Left lung (tissue), 10 donors: ENCODE data around the gene SAPCD2. TPM values are rescaled to one million over a fixed set of nuclear protein-coding genes. Genes with fewer than 3 reads are reported as not detected.

Experiments used
- ATAC-seq: fragments of 200-7000 bp; cut with Tn5 transposase; one replicate; pipeline ENCODE4 v1.9.1; 2020; ENCODE audit warnings: moderate library complexity
- DNase-seq, 4 donors: peaks; one replicate each; pipeline ENCODE4 v3.0.0-alpha.2; 2013 to 2020
- H3K27ac ChIP-seq, 2 donors: fragments of 200-600 bp; sonication (generic) in 1 of 2; one replicate each; pipeline versions ENCODE4 v1.5.0 to v1.8.0; 2020 to 2021
- H3K27me3 ChIP-seq, 2 donors: fragments of 200-600 bp; sonication (generic) in 1 of 2; one replicate each; pipeline versions ENCODE4 v1.5.0 to v1.8.0; 2020 to 2021
- H3K36me3 ChIP-seq, 2 donors: fragments of 200-600 bp; sonication (generic) in 1 of 2; one replicate each; pipeline versions ENCODE4 v1.5.0 to v1.8.0; 2020 to 2021
- H3K4me1 ChIP-seq, 2 donors: fragments of 200-600 bp; one replicate each; pipeline ENCODE4 v1.8.0; 2021
- H3K4me3 ChIP-seq, 2 donors: fragments of 200-600 bp; sonication (generic) in 1 of 2; one replicate each; pipeline versions ENCODE4 v1.5.0 to v1.8.0; 2020 to 2021; ENCODE audit warnings: mild to moderate bottlenecking in 1 of 2
- H3K9me3 ChIP-seq, 2 donors: fragments of 200-600 bp; sonication (generic) in 1 of 2; one replicate each; pipeline versions ENCODE4 v1.5.0 to v1.8.0; 2020 to 2021
- CTCF ChIP-seq, 2 donors: fragments of 200-600 bp; sonication (generic) in 1 of 2; IDR thresholded peaks; one replicate each; pipeline versions ENCODE4 v1.5.0 to v1.8.0; 2021; ENCODE audit warnings: antibody characterized with exemption in 2 of 2
- intact Hi-C, 2 donors: fragments of 100-400 bp; cut with DNase I; formaldehyde crosslinking; loops; one replicate each; pipeline versions ENCODE4 v1.11.2 to v1.14.2; 2022
- polyA plus RNA-seq, 6 donors: library from polyadenylated mRNA; unstranded; fragments of 120-200 nt; gene quantifications; one replicate each; pipeline ENCODE4 v1.2.1, GENCODE V29; 2013; ENCODE audit not compliant: insufficient read length in 6 of 6
- total RNA-seq, 2 donors: library from RNA; stranded (reverse); fragmentation: NEBNext Ultra II Directional; extraction: Animal tissue kit (Norgen Biotek cat#: 25700); gene quantifications; one replicate each; pipeline ENCODE4 v1.2.1, GENCODE V29; 2021
- donor health status: DM: no; HTN: yes; CAD: no.
- donor health status: DM: no; HTN: no; CAD: no.

SAPCD2 gene
- total and polyA plus RNA-seq, 8 donors, result 2.7 to 15.1 (median 9.1) TPM

GRCh38 chr9:137026384-137026783, 44.0 kb downstream of the SAPCD2 start:
- no peaks in the 10 kb centered on the region for H3K27me3 ChIP-seq
- DNase-seq, result no peak
- H3K4me1 ChIP-seq, result peaks cover 11 to 40% of the 10 kb centered on the region in 2 donors
- TF ChIP-seq CTCF (IDR thresholded peaks at IDR 0.05), result no peak
- ATAC-seq, result no peak
- H3K4me3 ChIP-seq, result no peak overlapping the region
- peaks cover 0 to 1% of the 10 kb centered on the region in 2 donors for H3K36me3 ChIP-seq
- intact Hi-C loops, result no loop called here
- H3K9me3 ChIP-seq, result no peaks in the 10 kb centered on the region
- no peak overlapping the region for H3K27ac ChIP-seq

GRCh38 chr9:137025517-137025966, 44.8 kb downstream of the SAPCD2 start:
- DNase-seq (peak in 1 of 4 donors; percentile 54), ATAC-seq (no peak)
- H3K36me3 ChIP-seq, result peaks cover 0 to 10% of the 10 kb centered on the region in 2 donors
- no peak for TF ChIP-seq CTCF (IDR thresholded peaks at IDR 0.05)
- no peak overlapping the region for H3K27ac ChIP-seq
- H3K27me3 ChIP-seq, result no peaks in the 10 kb centered on the region
- H3K4me1 ChIP-seq, result peaks cover 9 to 32% of the 10 kb centered on the region in 2 donors
- intact Hi-C loops, result no loop called here
- H3K4me3 ChIP-seq, result no peak overlapping the region
- H3K9me3 ChIP-seq, result no peaks in the 10 kb centered on the region

GRCh38 chr9:137023583-137023991, 46.8 kb downstream of the SAPCD2 start:
- DNase-seq, result no peak
- H3K4me3 ChIP-seq, result no peak overlapping the region
- H3K27ac ChIP-seq, result no peak overlapping the region
- peaks cover 2 to 13% of the 10 kb centered on the region in 2 donors for H3K4me1 ChIP-seq
- no peaks in the 10 kb centered on the region for H3K9me3 ChIP-seq
- H3K36me3 ChIP-seq, result peaks cover 0 to 15% of the 10 kb centered on the region in 2 donors
- no peak for TF ChIP-seq CTCF (IDR thresholded peaks at IDR 0.05)
- H3K27me3 ChIP-seq, result no peaks in the 10 kb centered on the region
- no peak for ATAC-seq
- intact Hi-C loops, result no loop called here

GRCh38 chr9:137023157-137023556, 47.2 kb downstream of the SAPCD2 start:
- peaks cover 0 to 10% of the 10 kb centered on the region in 2 donors for H3K4me1 ChIP-seq
- ATAC-seq, result no peak
- no peak overlapping the region for H3K4me3 ChIP-seq
- H3K36me3 ChIP-seq, result peaks cover 0 to 15% of the 10 kb centered on the region in 2 donors
- no peaks in the 10 kb centered on the region for H3K9me3 ChIP-seq
- H3K27me3 ChIP-seq, result no peaks in the 10 kb centered on the region
- H3K27ac ChIP-seq, result no peak overlapping the region
- no peak for TF ChIP-seq CTCF (IDR thresholded peaks at IDR 0.05)
- intact Hi-C loops, result no loop called here
- no peak for DNase-seq

- Histone ChIP-seq H3K9me3 (no peaks in the 10 kb centered on the region), H3K27me3 (no peaks in the 10 kb centered on the region), H3K4me1 (peaks cover 0 to 9% of the 10 kb centered on the region in 2 donors), H3K27ac (no peak overlapping the region), H3K36me3 (peaks cover 0 to 20% of the 10 kb centered on the region in 2 donors), H3K4me3 (no peak overlapping the region)
- intact Hi-C loops, result no loop called here
- ATAC-seq (no peak), DNase-seq (no peak)
- no peak for TF ChIP-seq CTCF (IDR thresholded peaks at IDR 0.05)
Measured at GRCh38 chr9:137022662-137023008, 47.7 kb downstream of the SAPCD2 start.
